Ovary (tissue), 3 donors: ENCODE results near the gene CCR5.

Source experiments
- CTCF ChIP-seq, 3 donors: fragments of 450-650 bp in 2 of 3; fragments of 200-600 bp in 1 of 3; IDR thresholded peaks; one replicate each; pipeline versions ENCODE4 v1.5.1 to v1.8.0; 2016 to 2022; ENCODE audit warnings: antibody characterized with exemption in 3 of 3, mild to moderate bottlenecking in 1 of 3
- EP300 ChIP-seq: sonication (generic); formaldehyde crosslinking; IDR thresholded peaks from one replicate; pipeline ENCODE4 v1.6.1; 2017; ENCODE audit warnings: antibody characterized with exemption
- POLR2A ChIP-seq: fragments of 450-650 bp; IDR thresholded peaks from one replicate; pipeline ENCODE4 v1.6.1; 2017; ENCODE audit warnings: antibody characterized with exemption, mild to moderate bottlenecking, moderate library complexity
- donor health status: DM: no; HTN: no; CAD: no.

- TF ChIP-seq EP300, result no peak
- no peak for TF ChIP-seq CTCF (IDR thresholded peaks at IDR 0.05)
- TF ChIP-seq POLR2A, result no peak
Measured at GRCh38 chr3:46375218-46375617, 4.5 kb downstream of the CCR5 start.
